Measurements from ENCODE around the gene NHEJ1.

- TF ChIP-seq POLR2A (IDR thresholded peaks at IDR 0.05; ENCODE audit: low read depth, low read length) (no peak), POLR2AphosphoS5 (IDR thresholded peaks at IDR 0.05; ENCODE audit: low read depth, low read length) (no peak)
Measured at GRCh38 chr2:219042750-219043149, 117.9 kb downstream of the NHEJ1 start.

Data from GM12891 (cell line).